Measurements from ENCODE around the gene FAM168B.

DNA sequence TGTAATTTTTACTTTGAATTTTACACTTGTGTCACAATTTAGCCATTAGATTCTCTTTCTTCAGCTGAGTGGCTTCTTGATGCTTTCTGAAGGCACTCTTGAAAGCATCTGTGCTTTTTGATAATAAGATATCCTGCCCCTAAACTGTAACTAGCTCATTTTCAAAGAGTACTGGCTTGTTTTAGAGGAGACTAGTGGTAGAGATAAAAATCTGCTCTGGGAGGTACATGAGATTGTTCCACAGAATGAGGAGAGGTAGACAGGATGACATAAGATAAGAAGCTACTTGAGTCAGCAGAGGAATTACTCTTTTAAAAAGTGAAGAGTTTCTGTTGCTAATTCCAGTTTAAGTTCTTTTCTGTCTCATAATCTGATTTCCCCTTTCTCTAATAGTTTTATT, 22.5 kb upstream of the FAM168B start:
- TF ChIP-seq, protein P1, sequence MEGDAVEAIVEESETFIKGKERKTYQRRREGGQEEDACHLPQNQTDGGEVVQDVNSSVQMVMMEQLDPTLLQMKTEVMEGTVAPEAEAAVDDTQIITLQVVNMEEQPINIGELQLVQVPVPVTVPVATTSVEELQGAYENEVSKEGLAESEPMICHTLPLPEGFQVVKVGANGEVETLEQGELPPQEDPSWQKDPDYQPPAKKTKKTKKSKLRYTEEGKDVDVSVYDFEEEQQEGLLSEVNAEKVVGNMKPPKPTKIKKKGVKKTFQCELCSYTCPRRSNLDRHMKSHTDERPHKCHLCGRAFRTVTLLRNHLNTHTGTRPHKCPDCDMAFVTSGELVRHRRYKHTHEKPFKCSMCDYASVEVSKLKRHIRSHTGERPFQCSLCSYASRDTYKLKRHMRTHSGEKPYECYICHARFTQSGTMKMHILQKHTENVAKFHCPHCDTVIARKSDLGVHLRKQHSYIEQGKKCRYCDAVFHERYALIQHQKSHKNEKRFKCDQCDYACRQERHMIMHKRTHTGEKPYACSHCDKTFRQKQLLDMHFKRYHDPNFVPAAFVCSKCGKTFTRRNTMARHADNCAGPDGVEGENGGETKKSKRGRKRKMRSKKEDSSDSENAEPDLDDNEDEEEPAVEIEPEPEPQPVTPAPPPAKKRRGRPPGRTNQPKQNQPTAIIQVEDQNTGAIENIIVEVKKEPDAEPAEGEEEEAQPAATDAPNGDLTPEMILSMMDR (optimal IDR thresholded peaks at IDR 0.05 in 1 of 3, IDR thresholded peaks at IDR 0.05 in 1 of 3, conservative IDR thresholded peaks at IDR 0.05 in 1 of 3; ENCODE audit: extremely low read depth in 1 of 3, insufficient read depth in 2 of 3, low read length in 3 of 3) = no peak
- no peak for TF ChIP-seq EZH2 (IDR thresholded peaks at IDR 0.05; ENCODE audit: low read length)

Measured in keratinocyte (primary cell).